DMS53 treated with DMSO at 0.1 percent for 48 hours (cell line): ENCODE results near the gene USP26.
"Not testable (repeated sequence)": the region's sequence is repeated elsewhere in the genome, so short reads cannot be mapped to it uniquely, and the experiment has no call there.

ENCODE experiments used
- DNase-seq: peaks from one replicate; lab custom pipeline; 2025; ENCODE audit not compliant: unreplicated experiment; lab: John Stamatoyannopoulos, UW

The USP26 gene

GRCh38 chrX:133097031-133097430, at the start of gene USP26:
TSS of gene USP26 (minus strand) at chrX:133097109. CDS start at chrX:133028220, 68,889 bp downstream.
- no peak for DNase-seq

DNA sequence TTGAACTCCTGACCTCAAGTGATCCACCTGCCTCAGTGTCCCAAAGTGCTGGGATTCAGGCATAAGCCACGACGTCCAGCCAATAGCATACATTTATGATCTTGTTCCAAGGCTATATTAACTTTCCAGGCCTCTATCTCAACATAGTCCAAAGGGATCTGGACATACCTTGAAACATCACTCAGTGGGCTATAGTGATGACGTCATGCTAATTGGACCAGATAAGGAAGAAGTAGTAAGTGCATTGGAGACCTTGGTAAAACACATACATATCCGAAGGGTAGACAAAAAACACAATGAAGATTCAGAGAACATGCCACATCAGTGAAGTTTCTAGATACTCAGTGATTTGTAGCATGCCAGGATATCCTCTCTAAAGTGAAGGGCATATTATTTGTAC, 37.4 kb upstream of the USP26 start:
- no peak for DNase-seq

- DNase-seq, result no peak
These were observed 23.5 kb upstream of the USP26 start for GRCh38 chrX:133120406-133120805.

DNA sequence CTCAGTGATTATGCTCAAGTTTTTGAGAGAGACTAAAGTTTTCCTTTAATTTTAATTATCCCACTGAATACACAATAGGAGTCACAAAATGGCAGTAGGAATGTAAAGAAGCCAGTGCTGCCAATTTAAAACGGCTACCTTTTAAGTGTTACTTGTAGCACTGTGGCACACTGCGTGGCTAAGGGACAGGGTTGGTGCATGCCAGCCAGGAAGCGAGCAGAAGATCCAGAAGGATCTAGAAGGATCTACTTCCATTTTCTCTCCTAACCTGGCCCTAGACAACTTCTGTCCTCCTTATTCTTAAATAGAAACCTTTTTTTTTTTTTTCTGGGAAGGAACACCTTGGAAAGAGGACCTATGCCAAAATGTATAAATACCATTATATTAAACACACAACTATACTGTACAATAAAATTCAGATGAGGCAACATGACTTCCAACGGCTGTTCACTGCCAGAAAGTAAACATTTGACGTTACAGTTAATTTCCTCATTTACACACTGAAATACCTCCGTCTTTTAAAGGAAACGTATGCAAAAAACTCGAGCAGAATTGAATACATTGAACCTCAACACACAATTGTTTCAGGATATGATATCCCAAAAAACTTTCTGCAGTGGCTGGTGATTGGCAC, 2.7 kb downstream of the USP26 start:
- DNase-seq, result no peak

DNA sequence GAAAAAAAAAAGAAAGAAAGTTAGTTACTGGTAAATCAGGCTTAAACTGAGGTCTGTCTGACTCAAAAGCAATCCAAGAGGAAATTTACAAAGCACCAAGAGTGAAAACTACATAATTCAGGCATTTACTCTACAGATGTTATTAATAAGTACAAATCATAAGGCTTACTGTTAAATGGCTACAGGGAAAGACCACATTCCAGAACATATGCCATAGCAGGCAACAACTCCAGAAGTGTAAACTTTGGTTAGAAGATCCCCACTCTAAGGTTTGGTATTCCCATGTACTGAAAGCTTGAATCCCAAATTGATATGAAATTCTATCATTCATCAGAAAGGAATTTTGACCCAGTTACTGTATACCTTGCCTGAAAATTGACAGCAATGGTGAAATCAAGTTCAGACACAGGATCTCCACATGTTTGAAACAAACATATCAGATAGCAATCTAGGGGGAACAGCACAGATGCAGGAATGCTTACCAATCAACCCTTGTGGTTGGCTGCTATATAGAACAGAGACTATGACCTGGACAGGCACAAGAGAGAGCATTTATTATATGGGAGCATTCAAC, 6.6 kb downstream of the USP26 start:
- no peak for DNase-seq

GRCh38 chrX:133089411-133089810, 7.5 kb downstream of the USP26 start:
- DNase-seq, result no peak

DNA sequence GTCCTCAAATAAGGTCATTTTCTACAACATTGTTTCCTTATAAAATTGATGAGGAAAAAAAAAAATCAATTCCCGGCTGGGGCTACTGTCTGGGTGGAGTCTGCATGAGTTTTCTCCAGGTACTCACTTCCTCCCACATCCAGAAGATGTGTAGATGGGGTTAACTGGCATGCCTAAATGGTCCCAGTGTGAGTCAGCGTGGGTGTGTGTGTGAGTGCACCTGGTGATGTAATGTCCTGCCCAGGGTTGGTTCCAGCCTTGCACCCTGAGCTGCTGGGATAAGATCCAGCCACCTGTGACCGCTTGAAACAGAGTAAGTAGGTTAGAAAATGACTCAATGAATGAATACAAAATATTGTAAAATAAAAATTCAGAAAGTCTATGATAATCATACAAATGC, 11.1 kb downstream of the USP26 start:
- peak; percentile 6 for DNase-seq

GRCh38 chrX:133085056-133085455, 11.9 kb downstream of the USP26 start:
- DNase-seq, result not testable (repeated sequence)

DNA sequence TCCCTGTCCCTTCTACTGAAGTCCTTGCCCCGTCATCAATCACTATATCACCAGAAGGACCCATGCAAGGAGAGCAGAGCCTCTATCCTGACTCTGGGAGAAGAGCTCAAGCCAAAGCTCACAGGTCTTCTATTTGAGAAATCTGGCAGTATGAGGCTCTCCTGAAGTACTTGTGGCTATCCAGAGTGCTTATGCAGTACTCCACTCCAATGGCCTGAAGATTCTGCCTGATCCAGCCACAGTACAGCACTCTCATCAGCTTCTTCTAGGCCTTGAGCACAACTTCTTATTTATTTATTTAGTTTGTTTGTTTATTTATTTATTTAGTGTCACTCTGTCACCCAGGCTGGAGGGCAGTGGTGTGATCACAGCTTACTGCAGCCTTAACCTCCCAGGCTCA, 13.0 kb downstream of the USP26 start:
- DNase-seq, result no peak

GRCh38 chrX:133081990-133082389, 14.9 kb downstream of the USP26 start:
- DNase-seq, result no peak

- not testable (repeated sequence) for DNase-seq
These were observed 19.1 kb downstream of the USP26 start for GRCh38 chrX:133077856-133078255.

DNA sequence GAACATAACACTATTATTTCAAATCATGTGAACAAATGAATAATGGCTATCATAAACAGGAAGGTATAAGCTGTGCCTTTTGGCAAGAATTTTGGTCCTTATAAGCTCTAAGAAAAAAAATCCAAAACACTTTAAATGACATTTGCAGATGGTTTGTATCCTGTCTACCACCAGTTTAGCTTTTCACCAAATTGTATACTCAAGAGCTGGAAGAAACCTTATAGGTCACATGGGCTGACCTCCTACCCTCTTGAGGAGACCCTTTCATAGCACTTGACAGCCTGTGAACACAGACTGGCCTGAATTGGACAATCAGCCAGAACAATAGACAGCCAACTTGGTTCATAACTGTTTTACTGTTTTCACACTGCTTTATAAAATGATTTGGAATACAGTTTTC, 24.3 kb downstream of the USP26 start:
- DNase-seq, result no peak

GRCh38 chrX:133068461-133068860, 28.4 kb downstream of the USP26 start:
- no peak for DNase-seq

GRCh38 chrX:133056341-133056740, 40.6 kb downstream of the USP26 start:
- peak; percentile 32 for DNase-seq

DNA sequence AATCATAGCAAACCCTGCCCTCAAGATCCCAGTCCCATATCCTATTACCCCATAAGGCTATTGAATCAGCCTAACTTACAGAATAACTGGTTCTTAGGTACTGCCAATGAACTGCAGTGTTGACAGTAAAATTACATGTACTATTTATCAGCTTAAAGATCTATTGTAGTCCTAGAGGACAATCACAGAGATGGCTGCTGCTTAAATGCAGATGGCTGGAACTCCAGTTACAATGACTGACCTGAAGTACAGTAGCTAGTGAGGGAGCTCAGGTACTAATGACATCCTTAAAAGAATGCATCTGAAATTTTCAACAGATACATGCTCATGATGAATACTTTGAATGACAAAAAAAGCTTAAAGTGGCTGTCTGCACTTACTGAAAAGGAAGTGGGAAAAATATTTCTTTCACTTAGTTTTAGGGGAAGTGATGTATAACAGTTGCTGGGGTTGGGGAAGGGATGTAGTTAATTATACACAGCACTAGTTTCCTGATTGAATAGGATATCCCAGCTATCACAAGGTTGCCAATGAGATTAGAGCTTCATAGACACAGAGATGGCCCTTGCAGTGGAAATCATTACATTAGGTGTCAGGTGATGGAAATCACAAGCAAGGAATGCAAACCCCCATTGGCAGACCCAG, 42.0 kb downstream of the USP26 start:
- DNase-seq, result no peak

DNA sequence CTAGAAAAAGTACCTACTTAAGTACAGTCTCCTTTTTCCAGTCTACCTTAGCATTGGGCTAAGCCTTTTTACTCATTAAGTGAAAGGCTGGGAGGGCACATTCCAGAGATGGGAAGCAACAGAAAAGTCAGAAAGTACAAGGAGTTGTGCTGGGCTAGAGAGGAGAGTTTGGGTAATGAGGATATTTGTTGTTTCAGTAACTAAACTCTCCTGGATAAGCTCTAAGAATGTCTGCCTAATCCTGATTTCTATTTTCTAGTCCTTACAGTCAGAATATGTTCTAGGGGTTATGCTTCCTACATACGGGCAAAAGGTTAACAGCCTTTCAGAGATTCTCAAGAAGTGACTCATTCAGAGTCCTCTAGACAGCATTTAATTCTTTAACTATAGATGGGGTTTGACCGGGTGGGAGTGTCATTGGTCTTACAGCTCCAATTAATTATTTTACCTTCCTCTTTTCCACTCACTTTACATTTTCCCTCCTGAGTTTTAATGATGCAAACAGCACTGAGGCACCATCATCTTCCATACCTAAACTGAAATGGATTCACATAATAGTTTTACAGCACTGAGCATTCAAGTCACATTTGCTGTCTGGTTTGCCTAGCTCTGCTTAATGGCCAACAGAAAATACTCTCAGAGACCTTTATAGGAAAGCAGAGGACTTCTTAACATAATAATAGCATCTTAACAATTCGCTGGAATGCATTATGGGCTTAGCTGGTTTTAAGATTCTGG, 42.9 kb downstream of the USP26 start:
- DNase-seq, result no peak

GRCh38 chrX:133048751-133049150, 48.2 kb downstream of the USP26 start:
- no peak for DNase-seq

DNA sequence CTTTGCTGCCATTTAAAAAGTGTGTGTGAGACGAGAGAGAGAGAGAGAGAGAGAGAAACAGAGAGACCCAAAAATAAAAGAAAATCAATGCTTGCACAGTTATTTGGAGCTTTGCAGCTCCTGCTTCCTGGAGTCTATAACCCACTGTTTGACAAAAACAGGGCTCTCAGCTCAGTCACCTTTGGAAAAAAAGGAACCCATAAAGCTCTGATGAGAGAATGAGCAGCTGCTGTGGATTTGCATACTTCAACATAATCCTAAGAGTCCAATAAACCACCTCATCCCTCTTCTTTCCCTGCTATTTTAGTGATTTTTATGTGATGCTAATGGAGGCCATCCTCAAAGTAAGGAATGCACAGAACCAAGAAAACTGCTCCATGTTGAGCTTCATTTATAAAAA, 50.3 kb downstream of the USP26 start:
- no peak for DNase-seq

DNA sequence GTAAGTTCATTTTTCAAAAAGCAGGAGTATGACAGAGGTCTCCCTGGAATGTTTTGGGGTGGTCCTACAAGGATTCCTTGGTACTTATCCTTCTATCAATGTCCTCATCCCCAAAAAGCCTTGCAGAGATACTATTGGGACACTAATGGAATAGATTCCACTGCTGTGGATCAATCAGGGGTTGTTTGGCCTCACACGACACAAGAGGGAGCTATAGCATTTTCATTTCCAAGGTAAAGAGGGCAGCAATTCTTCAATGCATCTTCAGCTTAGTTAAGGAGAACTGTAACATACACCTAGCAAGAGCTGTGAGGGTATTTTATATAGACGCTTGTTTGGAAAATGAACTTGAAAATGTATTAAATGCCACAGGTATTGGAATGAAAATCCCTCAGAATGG, 50.9 kb downstream of the USP26 start:
- peak; percentile 7 for DNase-seq

- DNase-seq, result not testable (repeated sequence)
These were observed 52.6 kb downstream of the USP26 start for GRCh38 chrX:133044145-133044786.

DNA sequence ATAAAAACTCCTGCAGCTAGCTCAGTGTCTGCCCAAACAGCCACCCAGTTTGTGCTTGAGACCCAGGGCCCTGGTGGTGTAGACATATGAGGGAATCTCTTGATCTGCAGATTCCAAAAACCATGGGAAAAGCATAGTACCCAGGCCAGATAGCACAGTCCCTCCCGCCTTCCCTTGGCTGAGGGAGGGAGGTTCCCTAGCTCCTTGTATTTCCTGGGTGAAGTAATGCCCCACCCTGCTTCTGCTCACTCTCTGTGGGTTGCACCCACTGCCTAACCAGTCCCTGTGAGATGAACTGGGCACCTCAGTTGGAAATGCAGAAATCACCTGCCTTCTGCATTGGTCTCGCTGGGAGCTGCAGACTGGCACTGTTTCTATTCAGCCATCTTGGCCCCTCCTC, 54.6 kb downstream of the USP26 start:
- DNase-seq, result no peak
